HFFc6 (cell line): ENCODE results near the gene TAS2R31. TPM values are rescaled to one million over a fixed set of nuclear protein-coding genes. Genes with fewer than 3 reads are reported as not detected.

ENCODE experiments used
- DNase-seq: peaks from one replicate; pipeline ENCODE4 v3.0.0-alpha.2; 2018
- H3K27ac Mint-ChIP-seq: 2 replicates; pipeline ENCODE4 v1.8.0; 2020; ENCODE audit warnings: mild to moderate bottlenecking, mixed read lengths
- H3K27me3 Mint-ChIP-seq: 2 replicates; pipeline ENCODE4 v1.8.0; 2021; ENCODE audit warnings: mild to moderate bottlenecking, moderate library complexity, mixed read lengths; ENCODE audit not compliant: insufficient read depth
- H3K36me3 Mint-ChIP-seq: 2 replicates; pipeline ENCODE4 v1.8.0; 2021; ENCODE audit warnings: low read depth, mixed read lengths
- H3K4me1 Mint-ChIP-seq: 2 replicates; pipeline ENCODE4 v1.8.0; 2020; ENCODE audit warnings: low read depth, mixed read lengths
- H3K4me3 Mint-ChIP-seq: 2 replicates; pipeline ENCODE4 v1.8.0; 2020; ENCODE audit warnings: mild to moderate bottlenecking, moderate library complexity, mixed read lengths
- H3K9me3 Mint-ChIP-seq: 2 replicates; pipeline ENCODE4 v1.8.0; 2020; ENCODE audit warnings: mild to moderate bottlenecking, mixed read lengths
- CTCF ChIP-seq: fragments of 200-600 bp; sonication (generic); IDR thresholded peaks from 2 replicates; pipeline ENCODE4 v1.5.0; 2021; ENCODE audit warnings: antibody characterized with exemption, mild to moderate bottlenecking
- total RNA-seq, 6 experiments: library from RNA; stranded (reverse); fragmentation: NEBNext Ultra II Directional; extraction: Animal tissue kit (Norgen Biotek cat#: 25700); gene quantifications; 2 replicates in 1 of 6; 3 replicates in 5 of 6; pipeline ENCODE4 v1.2.3, GENCODE V29; 2021

Gene TAS2R31
- total RNA-seq, 6 experiments from 2014 or later, result 0.43 to 1.2 (median 0.63) TPM

DNA sequence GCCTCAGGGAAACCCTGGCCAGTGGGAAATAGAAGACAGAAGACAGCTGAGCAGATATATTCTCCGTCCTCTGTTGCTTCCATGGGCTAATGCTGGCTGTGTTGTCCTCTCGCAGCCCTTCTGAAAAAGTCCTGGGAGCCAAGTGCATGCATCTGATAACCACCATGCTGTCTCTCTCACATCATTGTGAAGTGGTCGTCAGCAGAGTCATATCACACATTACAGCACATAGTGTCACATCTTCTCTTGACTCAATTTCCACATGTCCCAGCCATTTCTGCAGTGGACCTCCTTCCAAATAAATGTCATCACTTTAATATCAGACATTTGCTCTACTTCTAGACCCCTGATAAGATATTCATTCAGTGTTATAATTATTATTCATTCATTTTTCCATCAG is 36.9 kb downstream of the TAS2R31 start:
- peaks cover 1% of the 10 kb centered on the region; the same call in 1 of the 2 replicates for H3K27me3 Mint-ChIP-seq
- H3K4me3 Mint-ChIP-seq, result no peak overlapping the region
- peaks cover 26% of the 10 kb centered on the region for H3K36me3 Mint-ChIP-seq
- DNase-seq, result no peak
- peaks cover 6% of the 10 kb centered on the region; the same call in 1 of the 2 replicates for H3K9me3 Mint-ChIP-seq
- H3K4me1 Mint-ChIP-seq, result no peaks in the 10 kb centered on the region
- H3K27ac Mint-ChIP-seq, result no peak overlapping the region
- no peak for TF ChIP-seq CTCF

DNA sequence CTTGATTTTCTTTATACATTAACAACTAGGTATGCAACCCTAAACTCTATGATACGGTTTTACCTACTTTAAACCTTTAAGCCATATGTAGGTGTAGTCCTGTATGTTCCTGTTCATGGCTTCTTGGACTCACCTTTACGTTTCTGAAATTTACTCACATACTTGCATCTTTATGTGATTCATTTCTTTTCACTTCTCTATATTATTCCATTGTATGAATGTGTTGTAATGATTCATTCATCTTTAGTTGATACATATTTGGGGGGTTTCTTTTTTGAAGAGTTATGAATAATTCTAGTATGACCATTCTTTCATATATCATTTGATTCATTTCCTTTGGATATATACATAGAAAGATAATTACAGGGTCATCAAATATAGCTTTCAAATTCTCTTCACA is 42.1 kb downstream of the TAS2R31 start:
- H3K27me3 Mint-ChIP-seq, result peaks cover 1% of the 10 kb centered on the region; the same call in 1 of the 2 replicates
- no peaks in the 10 kb centered on the region for H3K4me1 Mint-ChIP-seq
- DNase-seq, result no peak
- no peak for TF ChIP-seq CTCF
- H3K27ac Mint-ChIP-seq, result no peak overlapping the region
- H3K9me3 Mint-ChIP-seq, result peaks cover 6% of the 10 kb centered on the region; the same call in 1 of the 2 replicates
- H3K4me3 Mint-ChIP-seq, result no peak overlapping the region
- H3K36me3 Mint-ChIP-seq, result peaks cover 23% of the 10 kb centered on the region

- Mint-ChIP-seq H3K27ac (no peak within 1 kb of the TSS), H3K9me3 (peaks cover 6% of the 10 kb centered on the region; the same call in 1 of the 2 replicates), H3K36me3 (peaks cover 17% of the 10 kb centered on the region), H3K27me3 (no peaks in the 10 kb centered on the region), H3K4me1 (no peaks in the 10 kb centered on the region), H3K4me3 (no peak within 1 kb of the TSS)
- DNase-seq, result no peak
- no peak for TF ChIP-seq CTCF
These were observed 44.4 kb downstream of the TAS2R31 start, which contains the start of gene TAS2R50 for GRCh38 chr12:10986812-10987211. TAS2R50 (minus strand) TSS chr12:10986912; CDS start chr12:10986860, 52 bp downstream.

DNA sequence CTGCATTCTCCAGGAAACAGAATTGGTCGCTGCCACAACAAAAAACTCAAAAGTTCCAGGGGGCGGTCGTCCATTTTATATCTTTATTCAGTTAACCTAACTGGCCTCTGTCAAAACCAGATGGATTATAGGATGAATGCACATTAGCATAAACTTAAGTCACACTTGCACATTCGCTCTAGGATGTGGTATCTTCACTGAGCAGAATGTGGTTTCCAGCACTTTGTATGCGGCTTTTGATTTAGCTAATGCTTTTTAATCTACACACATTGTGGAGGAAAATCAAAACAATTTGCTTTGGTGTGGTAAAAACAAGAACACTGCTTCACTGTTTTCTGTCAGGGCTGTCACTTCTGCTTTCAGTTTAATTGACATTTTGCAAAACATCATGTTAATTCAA is 49.0 kb downstream of the TAS2R31 start:
- peaks cover 4% of the 10 kb centered on the region; the same call in 1 of the 2 replicates for H3K36me3 Mint-ChIP-seq
- no peaks in the 10 kb centered on the region for H3K9me3 Mint-ChIP-seq
- TF ChIP-seq CTCF, result no peak

More for the DNA sequence above, 49.0 kb downstream of the TAS2R31 start:
- H3K27me3 Mint-ChIP-seq, result no peaks in the 10 kb centered on the region
- peaks cover 9% of the 10 kb centered on the region for H3K4me1 Mint-ChIP-seq
- DNase-seq, result no peak
- no peak overlapping the region for H3K27ac Mint-ChIP-seq
- no peak overlapping the region for H3K4me3 Mint-ChIP-seq

Other genes with a start within 250 kb of the TAS2R31 start
- not detected for gene TAS2R7, start 228.8 kb downstream of the TAS2R31 start, total RNA-seq
- not detected for gene TAS2R8, start 224.1 kb downstream of the TAS2R31 start, total RNA-seq
- gene TAS2R9, start 221.2 kb downstream of the TAS2R31 start, total RNA-seq, result not detected
- under 1 TPM in 2 of 6 experiments, not detected in 4; 0.16 to 0.18 TPM for gene TAS2R10, start 205.0 kb downstream of the TAS2R31 start, total RNA-seq
- gene PRR4, start 181.9 kb downstream of the TAS2R31 start, total RNA-seq, result 1 to 10 TPM in 5 of 6 experiments, not detected in 1; 1.0 to 1.3 (median 1.2) TPM
- gene PRH1, start 147.2 kb downstream of the TAS2R31 start, total RNA-seq, result 1 to 10 TPM; 4.2 to 8.2 (median 6.4) TPM
- under 1 TPM in 4 of 6 experiments, not detected in 2; 0.17 to 0.23 (median 0.18) TPM for gene TAS2R13, start 121.8 kb downstream of the TAS2R31 start, total RNA-seq
- gene PRH2, start 102.2 kb downstream of the TAS2R31 start, total RNA-seq, result not detected
- 1 to 10 TPM; 1.1 to 1.6 (median 1.5) TPM for gene TAS2R14, start 92.1 kb downstream of the TAS2R31 start, total RNA-seq
- under 1 TPM in 4 of 6 experiments, not detected in 2; 0.19 to 0.32 (median 0.22) TPM for gene TAS2R50, start 44.5 kb downstream of the TAS2R31 start, total RNA-seq
- under 1 TPM; 0.18 to 0.47 (median 0.31) TPM for gene TAS2R20, start 33.1 kb downstream of the TAS2R31 start, total RNA-seq
- under 1 TPM; 0.28 to 0.97 (median 0.52) TPM for gene TAS2R19, start 8.8 kb downstream of the TAS2R31 start, total RNA-seq
- gene TAS2R46, start 30.9 kb upstream of the TAS2R31 start, total RNA-seq, result under 1 TPM in 3 of 6 experiments, not detected in 3; 0.22 to 0.48 (median 0.35) TPM
- not detected for gene TAS2R43, start 60.9 kb upstream of the TAS2R31 start, total RNA-seq
- gene TAS2R30, start 103.2 kb upstream of the TAS2R31 start, total RNA-seq, result under 1 TPM; 0.26 to 0.46 (median 0.32) TPM
- gene SMIM10L1, start 139.8 kb upstream of the TAS2R31 start, total RNA-seq, result 10 to 100 TPM; 11.7 to 13.7 (median 13.1) TPM
- gene TAS2R42, start 155.5 kb upstream of the TAS2R31 start, total RNA-seq, result not detected
- not detected for gene PRB3, start 238.3 kb upstream of the TAS2R31 start, total RNA-seq